Peyer's patch (tissue), 4 donors: Measurements from ENCODE around the gene FAM3C.

Experiments
- POLR2A ChIP-seq, 2 donors: fragments of 450-650 bp; IDR thresholded peaks; one replicate each; pipeline ENCODE4 v1.5.1; 2017; ENCODE audit warnings: antibody characterized with exemption in 2 of 2, mild to moderate bottlenecking in 2 of 2, moderate library complexity in 2 of 2
- TF ChIP-seq, protein P1 (sequence below), 6 experiments: fragments of 450-650 bp in 4 of 6; fragments of 200-600 bp in 2 of 6; sonication (generic) in 1 of 6; IDR thresholded peaks; one replicate each; pipeline ENCODE4 v1.5.1; 2017 to 2019; ENCODE audit warnings: antibody characterized with exemption in 6 of 6, mild to moderate bottlenecking in 3 of 6, moderate library complexity in 1 of 6

DNA sequence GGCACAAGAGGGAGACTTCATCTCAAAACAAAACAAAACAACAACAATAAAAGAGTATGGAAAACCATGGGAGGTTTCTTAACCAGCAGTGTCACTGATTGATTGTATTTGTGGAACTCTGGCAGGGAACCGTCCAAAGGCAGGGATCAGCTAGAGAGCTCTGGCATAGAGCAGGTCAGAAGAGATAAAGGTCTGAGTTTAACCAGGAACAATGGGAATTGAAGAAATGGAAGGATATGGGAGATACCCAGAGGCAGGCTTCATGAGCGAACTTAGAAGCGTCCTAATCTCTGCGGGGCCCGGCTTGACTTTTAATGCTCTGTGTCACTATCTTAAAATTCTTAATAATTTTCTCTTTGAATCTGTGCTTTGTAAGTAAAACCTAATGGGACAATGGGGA lies 10.4 kb upstream of the FAM3C start:
- TF ChIP-seq, protein P1, sequence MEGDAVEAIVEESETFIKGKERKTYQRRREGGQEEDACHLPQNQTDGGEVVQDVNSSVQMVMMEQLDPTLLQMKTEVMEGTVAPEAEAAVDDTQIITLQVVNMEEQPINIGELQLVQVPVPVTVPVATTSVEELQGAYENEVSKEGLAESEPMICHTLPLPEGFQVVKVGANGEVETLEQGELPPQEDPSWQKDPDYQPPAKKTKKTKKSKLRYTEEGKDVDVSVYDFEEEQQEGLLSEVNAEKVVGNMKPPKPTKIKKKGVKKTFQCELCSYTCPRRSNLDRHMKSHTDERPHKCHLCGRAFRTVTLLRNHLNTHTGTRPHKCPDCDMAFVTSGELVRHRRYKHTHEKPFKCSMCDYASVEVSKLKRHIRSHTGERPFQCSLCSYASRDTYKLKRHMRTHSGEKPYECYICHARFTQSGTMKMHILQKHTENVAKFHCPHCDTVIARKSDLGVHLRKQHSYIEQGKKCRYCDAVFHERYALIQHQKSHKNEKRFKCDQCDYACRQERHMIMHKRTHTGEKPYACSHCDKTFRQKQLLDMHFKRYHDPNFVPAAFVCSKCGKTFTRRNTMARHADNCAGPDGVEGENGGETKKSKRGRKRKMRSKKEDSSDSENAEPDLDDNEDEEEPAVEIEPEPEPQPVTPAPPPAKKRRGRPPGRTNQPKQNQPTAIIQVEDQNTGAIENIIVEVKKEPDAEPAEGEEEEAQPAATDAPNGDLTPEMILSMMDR (IDR thresholded peaks at IDR 0.05): no peak
- no peak for TF ChIP-seq POLR2A (IDR thresholded peaks at IDR 0.05)
